WI38 (cell line): Measurements from ENCODE around the gene MEAK7.

ENCODE experiments used
- H3K4me3 ChIP-seq: 2 replicates; pipeline ENCODE4 v1.5.1; 2011; ENCODE audit warnings: low read depth, mild to moderate bottlenecking, control low read depth, low read length
- TF ChIP-seq, protein P1 (sequence below): IDR thresholded peaks from 2 replicates; pipeline ENCODE4 v1.5.1; 2012; ENCODE audit warnings: low read depth, mild to moderate bottlenecking, control low read depth, low read length

Gene MEAK7

DNA sequence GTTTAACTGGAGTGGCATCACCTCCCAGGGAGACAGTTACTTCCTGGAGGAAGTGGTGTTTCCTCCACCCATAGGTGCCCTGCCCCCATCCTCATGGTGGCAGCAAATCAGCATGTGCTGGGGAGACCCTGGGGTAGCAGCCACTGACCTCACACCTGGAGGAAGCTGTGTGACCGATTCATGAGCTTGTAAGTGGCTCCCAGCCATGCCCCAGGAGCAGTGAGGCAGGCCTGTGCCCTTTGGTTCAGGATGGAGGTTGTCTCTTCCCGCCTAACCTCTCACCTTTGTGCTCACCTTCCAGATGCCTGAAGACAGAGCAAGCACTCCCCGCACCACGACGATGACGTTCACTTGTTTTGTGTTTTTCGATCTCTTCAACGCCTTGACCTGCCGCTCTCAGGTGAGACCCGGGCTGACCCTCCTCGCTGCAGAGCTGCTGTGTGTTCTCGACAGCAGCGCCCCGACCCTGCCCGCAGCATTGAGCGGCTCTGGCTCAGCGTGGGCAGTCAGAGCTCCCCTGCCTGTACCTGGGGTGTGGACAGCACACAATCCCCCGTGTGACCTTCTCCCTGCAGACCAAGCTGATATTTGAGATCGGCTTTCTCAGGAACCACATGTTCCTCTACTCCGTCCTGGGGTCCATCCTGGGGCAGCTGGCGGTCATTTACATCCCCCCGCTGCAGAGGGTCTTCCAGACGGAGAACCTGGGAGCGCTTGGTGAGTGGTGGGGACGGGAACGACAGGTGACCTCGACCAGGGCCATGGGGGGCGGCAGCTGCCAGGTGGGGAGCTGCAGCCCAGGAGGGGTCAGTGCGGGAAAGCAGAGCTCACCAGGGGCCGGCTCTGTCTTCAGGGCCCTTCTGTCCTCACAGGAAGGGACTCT lies 42.8 kb downstream of the MEAK7 start:
- no peak overlapping the region for H3K4me3 ChIP-seq
- TF ChIP-seq, protein P1, sequence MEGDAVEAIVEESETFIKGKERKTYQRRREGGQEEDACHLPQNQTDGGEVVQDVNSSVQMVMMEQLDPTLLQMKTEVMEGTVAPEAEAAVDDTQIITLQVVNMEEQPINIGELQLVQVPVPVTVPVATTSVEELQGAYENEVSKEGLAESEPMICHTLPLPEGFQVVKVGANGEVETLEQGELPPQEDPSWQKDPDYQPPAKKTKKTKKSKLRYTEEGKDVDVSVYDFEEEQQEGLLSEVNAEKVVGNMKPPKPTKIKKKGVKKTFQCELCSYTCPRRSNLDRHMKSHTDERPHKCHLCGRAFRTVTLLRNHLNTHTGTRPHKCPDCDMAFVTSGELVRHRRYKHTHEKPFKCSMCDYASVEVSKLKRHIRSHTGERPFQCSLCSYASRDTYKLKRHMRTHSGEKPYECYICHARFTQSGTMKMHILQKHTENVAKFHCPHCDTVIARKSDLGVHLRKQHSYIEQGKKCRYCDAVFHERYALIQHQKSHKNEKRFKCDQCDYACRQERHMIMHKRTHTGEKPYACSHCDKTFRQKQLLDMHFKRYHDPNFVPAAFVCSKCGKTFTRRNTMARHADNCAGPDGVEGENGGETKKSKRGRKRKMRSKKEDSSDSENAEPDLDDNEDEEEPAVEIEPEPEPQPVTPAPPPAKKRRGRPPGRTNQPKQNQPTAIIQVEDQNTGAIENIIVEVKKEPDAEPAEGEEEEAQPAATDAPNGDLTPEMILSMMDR, result no peak

DNA sequence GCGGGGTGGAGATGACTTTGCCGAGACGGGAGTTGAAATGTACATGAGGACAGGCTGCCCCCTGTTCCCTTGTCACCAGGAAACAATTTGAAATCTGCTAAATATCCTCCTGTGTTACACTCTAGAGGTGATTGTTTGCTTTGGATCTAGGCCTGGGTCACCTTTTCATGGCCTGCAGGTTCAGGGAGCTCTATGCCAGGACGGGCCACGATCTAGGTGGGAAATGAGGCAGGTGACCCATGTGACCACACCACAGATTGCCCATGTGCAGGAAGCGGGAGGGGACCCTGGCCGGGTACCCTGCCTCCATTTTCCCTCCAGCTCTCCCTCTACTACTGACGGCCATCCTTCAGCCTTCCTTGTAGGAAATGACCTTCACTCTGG lies 43.4 kb downstream of the MEAK7 start:
- H3K4me3 ChIP-seq, result no peak overlapping the region
- TF ChIP-seq, protein P1, result no peak

DNA sequence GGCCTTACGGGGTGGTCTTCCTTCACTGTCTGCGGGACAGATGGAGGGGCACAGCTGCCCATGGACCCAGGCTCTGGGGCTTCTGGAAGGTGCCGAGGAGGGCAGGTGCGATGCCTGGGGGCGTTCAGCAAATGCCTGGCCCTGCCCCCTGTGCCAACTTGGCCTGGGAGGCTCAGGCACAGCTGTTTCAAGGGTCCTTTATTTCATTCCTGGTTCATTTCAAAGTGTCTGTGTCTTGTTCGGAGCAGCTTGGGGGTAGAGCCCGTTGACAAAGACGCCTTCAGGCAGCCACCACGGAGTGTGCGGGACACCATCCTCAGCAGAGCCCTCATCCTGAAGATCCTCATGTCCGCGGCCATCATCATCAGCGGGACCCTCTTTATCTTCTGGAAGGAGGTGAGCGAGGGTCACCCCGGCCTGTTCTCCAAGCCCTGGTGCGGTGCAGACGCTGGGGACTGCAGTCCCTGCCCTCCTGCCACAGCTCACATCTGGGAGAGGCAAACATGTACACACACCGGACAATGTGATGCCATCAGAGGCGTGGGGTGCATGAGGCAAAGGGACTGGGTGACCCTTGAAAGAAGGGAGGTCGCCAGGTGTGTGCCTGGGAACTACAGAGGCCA lies 43.9 kb downstream of the MEAK7 start:
- TF ChIP-seq, protein P1, result no peak
- no peak overlapping the region for H3K4me3 ChIP-seq

DNA sequence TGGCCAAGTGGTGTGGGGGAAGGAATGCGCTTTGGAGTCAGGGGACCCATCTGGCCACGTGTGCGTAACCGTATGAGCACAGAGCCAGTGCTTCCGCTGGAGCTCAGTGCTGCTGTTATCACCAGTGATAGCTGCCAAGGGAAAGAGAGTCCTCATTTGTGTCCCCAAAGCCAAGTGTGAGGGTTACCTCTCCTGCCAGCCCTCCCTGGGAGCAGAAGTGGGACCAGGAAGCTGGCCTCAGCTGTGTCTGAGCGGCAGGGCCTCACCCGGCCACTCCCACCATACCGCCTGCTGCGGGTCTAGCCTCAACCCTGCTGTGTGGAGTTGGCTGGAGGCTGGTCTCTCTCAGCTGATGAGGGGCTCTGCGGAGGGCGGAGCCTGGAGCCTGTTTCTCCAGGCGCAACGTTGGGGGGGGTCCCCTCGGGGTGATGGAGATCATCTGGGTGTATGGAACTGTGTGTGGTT lies 44.5 kb downstream of the MEAK7 start:
- TF ChIP-seq, protein P1, result no peak
- no peak overlapping the region for H3K4me3 ChIP-seq

DNA sequence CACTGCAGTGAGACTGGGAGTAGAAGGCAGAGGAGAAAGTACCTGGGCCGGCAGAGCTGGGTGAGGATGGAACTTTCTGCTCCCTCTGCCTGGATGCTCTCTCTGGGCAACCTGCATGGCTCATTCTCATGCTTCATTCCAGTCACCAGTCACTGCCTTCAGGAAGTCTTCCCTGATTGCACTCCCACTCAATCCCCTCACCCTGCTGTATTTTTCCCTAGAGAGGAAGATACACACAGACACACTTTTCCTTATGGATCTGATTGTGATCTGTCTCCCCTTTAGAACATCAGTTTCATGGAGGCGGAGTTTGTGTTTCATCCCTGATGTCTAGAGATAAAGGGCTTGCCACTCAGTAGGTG lies 44.9 kb downstream of the MEAK7 start:
- H3K4me3 ChIP-seq, result no peak overlapping the region
- TF ChIP-seq, protein P1, result no peak

DNA sequence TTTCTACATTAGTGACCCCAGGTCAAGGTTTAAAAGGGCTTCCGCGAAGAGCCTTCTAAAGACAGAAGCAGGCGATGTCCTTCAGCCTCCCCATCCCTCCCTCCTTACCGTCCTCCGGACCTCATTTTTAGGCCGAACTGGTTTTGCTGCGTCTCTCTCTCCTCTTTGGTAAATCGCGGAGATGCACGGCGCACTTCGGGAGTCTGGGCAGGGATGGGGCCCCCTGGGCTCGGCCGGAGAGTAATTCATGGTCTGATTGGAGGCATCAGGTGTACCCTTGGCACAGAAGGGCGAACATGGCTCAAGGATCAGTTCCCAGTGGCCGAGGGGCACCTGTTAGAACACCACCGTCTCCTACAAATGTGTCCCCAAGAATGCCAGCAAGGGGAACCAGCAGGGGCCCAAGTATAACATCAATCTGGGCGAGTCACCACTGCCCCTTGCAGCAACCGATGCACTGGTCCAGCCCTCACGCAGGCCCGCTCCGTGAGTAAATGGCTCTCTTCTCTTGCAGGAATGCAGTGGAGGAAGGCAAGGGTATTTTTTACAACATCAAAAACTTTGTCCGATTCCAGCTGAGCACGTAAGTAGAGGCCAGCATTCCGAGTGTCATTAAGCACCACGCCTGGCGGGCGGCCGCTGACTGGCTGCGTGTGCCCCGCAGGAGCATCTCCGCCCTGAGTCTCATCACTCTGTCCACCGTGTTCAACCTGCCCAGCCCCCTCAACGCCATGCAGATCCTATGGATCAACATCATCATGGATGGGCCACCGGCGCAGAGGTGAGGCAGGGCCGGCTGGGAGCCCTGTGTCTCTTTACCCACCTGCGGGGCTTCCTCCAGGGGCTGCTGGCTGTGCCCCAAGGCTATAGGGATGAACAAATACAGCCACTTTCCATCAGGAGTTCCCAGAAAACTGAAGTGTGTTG lies 45.6 kb downstream of the MEAK7 start:
- TF ChIP-seq, protein P1, result no peak
- H3K4me3 ChIP-seq, result no peak overlapping the region

DNA sequence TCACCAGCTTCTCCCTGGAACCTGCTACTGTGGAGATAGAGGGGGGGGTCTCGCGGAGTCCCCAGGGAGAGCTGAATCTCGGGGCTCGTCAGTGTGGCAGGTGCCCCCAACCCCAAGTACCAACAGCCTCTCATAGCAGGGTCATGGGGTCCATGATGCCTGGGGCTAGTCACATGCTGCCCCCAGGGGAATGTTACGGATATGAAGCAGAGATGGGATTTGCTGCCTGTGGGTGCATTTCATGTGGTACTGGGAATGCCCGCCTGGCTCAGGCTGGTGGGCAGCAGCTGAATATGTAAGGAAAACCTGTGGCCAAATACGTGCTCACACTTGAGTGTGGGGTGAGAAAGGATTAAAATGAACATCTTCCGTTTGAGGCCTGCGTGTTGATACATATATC lies 49.4 kb downstream of the MEAK7 start:
- no peak overlapping the region for H3K4me3 ChIP-seq
- TF ChIP-seq, protein P1, result no peak
